Measurements from ENCODE around the gene TAX1BP3.

GRCh38 chr17:3641014-3641413 lies 27.4 kb downstream of the TAX1BP3 start:
- TF ChIP-seq EZH2 (IDR thresholded peaks at IDR 0.05; ENCODE audit: low read depth) (no peak), CTCF (conservative IDR thresholded peaks at IDR 0.05) (no peak)

Measured in PC-9 (cell line).